HT-29 (cell line): Measurements from ENCODE around the gene BPIFB3. TPM values are rescaled to one million over a fixed set of nuclear protein-coding genes. Genes with fewer than 3 reads are reported as not detected.

Experiments
- DNase-seq: peaks from one replicate; pipeline ENCODE4 v3.0.0-alpha.2; 2015; ENCODE audit warnings: low spot score
- total RNA-seq: library from RNA; depleted of rRNA; stranded (reverse); fragments of >200 nt; shearing (Covaris generic); gene quantifications from 2 replicates; pipeline ENCODE4 v1.2.3, GENCODE V29; 2014

BPIFB3 gene
- total RNA-seq, 1 experiment from 2014 or later: not detected

GRCh38 chr20:33061658-33062028 lies 7.9 kb downstream of the BPIFB3 start:
- DNase-seq: no peak

DNA sequence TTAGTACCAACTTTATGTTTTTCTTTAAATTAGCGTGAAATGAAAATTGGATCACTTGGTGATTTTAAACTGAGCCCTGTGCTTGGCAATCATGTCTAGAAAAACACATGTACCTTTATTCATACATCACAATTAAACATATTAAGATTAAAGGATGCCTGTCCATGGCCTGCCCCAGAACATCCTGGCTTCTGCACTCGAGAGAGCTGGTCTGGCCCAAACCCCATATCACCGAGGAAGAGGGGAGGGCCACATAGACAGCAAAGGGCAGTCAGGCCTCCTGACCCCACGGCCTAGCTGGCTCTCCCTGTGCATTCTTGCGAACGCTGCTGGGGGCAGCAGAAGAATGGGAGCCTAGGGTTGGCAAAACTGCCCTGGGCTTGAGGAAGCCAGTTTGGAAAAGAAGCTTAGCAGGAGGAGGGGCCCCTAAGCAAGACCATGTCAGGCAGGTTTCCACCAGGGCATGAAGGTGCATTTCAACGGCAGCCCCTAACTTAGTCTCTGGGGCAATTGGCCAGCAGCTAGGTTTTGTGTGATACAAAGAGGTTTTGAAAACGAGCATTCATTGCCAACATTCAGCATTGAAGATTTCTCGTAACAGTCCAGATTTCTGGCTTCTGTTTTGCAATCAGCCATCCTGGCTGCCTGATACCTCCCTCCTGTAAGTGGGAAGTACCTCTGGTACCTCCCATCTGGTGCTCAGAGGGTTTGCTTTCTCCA lies 8.6 kb downstream of the BPIFB3 start:
- DNase-seq: no peak

GRCh38 chr20:33062825-33063149 lies 9.1 kb downstream of the BPIFB3 start:
- no peak for DNase-seq

DNA sequence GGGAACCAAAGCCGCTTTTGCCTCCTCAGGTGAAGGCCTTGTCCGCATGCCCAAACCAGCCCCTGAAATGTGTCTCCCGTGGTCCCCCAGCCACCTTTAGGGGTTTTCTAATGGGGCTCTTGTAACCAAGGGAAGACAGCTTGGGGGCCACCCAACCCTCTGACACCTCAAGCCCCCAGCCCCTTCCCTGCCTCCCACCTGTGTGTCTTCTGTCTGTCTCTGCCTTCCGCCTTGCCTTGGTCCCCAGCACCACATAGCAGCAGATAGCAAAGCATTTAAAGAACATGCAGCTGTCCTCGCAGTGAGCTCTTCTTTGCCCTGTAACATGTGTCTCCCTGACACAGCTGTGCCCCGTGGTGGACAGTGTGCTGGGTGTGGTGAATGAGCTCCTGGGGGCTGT lies 9.6 kb downstream of the BPIFB3 start:
- no peak for DNase-seq

DNA sequence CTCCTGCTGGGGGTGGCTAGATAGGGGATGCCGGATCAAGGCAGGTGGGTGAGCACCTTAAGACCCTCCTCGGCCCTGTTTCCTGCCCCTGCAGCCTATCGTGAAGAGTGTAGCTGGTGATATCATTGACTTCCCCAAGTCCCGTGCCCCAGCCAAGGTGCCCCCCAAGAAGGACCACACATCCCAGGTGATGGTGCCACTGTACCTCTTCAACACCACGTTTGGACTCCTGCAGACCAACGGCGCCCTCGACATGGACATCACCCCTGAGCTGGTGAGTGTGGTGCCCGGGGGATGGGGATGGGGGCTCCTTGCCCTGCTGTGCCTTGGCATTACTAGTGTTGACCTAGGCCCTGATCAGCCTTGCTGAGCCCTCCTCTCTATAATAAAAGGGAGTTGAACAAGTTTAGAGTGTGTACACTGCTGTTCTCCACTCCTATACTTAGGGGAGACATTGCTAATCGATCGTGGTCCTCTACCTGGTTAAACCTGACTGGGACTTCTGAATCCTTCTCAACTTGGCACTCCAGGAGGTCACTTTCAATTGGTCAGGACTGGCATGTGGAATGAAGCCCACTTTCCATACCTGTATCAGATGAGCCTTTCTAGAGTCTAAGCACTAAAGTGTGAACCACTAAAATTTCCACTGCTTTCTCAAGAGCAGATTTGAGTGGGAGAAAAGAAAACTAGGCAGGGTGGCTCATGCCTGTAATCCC lies 11.0 kb downstream of the BPIFB3 start:
- no peak for DNase-seq

DNA sequence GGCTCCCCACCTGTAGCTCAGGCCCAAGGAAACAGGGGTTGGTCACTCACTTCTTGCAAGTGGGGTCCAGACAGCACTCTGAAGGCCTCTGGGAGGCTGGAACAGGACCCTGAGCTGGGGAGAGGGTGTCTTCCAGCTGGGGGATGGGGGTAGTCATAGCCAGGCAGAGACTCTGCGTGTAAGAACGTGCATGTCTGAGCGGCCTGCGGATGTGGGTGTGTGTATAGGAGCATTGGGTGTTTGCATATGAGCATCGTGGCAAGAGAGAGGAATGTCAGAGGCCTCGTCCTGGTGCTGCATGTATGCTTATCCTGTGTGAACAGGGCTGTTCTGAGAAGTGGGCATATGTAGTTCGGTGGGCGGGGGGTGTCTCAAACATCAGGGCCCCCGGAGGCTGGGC lies 12.1 kb downstream of the BPIFB3 start:
- DNase-seq: no peak

- no peak for DNase-seq
Measured at GRCh38 chr20:33067806-33068205, 14.1 kb downstream of the BPIFB3 start.

GRCh38 chr20:33068251-33068939 lies 14.7 kb downstream of the BPIFB3 start:
- DNase-seq: no peak

- no peak for DNase-seq
Measured at GRCh38 chr20:33069673-33070072, 16.0 kb downstream of the BPIFB3 start.

DNA sequence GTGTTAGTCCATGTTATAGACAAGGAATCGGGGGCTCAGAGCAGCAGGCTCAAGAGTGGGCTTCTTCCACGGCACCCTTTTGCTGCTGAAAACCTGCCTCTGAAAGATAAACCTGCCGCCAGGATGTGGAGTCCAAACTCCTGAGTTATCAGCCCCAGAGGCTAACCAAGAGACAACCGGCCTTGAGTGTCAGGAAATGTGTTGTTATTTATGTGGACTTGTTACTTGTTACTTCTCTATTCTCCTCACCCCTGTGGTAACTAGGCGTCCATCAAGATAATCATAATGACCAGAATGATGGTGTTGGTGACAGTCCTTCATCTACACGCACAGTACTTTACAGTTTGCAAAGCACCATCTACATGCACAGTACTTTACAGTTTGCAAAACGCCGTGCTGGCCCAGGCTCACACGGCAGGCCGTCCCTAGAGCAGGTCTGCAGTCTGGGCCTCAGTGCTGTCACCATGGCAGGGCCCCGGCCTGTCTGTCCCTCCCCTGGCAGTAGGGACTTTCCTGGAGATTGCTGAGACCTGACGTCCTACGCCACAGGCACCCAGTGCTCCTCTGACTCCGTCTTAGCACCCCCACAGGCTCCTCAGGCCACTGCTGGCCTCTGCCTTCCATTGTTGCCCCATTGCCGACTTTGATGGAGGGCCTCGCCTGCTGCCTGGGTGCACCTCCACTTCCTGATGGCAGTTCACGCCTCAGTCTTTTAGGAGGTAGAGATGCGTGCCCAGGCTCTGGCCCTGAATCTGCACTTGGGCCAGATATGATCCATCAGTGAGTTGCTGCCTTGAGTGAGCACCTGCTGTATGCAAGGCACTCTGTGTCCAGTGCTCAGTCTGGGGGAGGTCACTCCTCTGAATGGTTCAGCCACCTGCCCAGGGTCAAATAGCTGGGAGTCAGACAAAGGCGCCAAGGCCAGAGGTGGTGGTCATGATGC lies 16.7 kb downstream of the BPIFB3 start:
- no peak for DNase-seq

DNA sequence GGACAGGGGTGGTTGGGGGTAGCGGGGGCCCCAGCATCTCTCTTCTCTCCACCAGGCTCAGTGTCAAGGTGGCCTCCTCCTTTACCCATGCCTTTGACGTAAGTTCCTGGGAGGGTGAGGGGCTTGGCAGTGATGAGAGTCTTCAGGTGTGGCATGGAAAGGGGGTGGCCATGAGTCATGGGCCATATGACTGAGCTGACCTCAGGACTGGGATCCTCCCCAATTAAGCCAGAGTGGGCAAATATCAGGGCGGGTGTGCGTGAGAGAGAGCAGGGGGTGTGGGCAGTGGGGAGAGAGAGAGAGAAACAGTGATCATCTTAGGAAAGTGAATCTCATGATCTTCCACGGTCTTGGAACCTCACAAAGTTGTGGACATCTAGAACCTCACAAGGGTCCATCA lies 17.5 kb downstream of the BPIFB3 start:
- DNase-seq: no peak

- no peak for DNase-seq
Measured at GRCh38 chr20:33072362-33072761, 18.7 kb downstream of the BPIFB3 start.

GRCh38 chr20:33072813-33073212 lies 19.1 kb downstream of the BPIFB3 start:
- no peak for DNase-seq

DNA sequence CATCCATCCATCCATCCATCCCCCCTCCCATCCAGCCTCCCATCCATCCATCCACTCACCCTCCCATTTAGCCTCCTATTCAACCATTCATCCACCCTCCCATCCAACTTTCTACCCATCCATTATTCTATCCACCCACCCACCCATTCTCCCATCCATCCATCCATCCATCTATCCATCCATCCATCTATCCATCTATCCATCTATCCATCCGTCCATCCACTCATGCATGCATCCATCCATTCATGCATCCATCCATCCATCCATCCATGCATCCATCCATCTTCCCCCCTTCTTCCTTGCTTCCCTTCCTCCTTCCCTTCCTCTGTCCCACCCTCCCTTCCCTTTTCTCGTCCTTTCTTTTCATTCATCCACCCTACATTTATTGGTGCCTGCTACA lies 21.0 kb downstream of the BPIFB3 start:
- DNase-seq: no peak

GRCh38 chr20:33075281-33075680 lies 21.6 kb downstream of the BPIFB3 start:
- DNase-seq: no peak

GRCh38 chr20:33076662-33077372 lies 23.1 kb downstream of the BPIFB3 start:
- DNase-seq: peak; percentile 41

DNA sequence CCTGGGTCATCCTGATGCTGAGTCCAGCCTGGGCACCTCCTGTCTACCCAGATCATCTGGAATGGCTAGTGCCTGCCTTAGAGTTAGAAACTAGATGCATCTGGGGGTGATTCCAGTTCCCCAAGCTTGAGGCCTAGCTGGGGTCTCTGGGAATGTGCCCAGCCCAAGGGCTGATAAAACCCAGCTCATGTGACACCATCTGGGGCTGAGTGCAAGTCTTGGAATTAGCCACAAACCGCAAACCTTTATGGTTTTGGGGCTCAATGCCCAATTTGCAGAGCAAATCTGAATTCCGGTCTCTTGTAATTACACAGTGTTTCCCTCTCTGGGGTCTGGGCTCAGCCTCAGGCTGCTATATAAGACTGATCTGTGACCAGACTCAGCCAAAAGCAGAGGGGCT lies 25.6 kb downstream of the BPIFB3 start, which contains the start of gene BPIFB4:
Gene BPIFB4 (plus strand): TSS at position 385 of the 400 bp plus-strand sequence. CDS start 1,884 bp downstream, outside the sequence.
- no peak for DNase-seq

- DNase-seq: no peak
Measured at GRCh38 chr20:33081411-33082154, 27.9 kb downstream of the BPIFB3 start.

- no peak for DNase-seq
Measured at GRCh38 chr20:33082546-33082945, 28.8 kb downstream of the BPIFB3 start.
